GM19238 (cell line): Measurements from ENCODE around the gene NYNRIN.
"Not testable (repeated sequence)": the region's sequence is repeated elsewhere in the genome, so short reads cannot be mapped to it uniquely, and the experiment has no call there.

ENCODE experiments used
- DNase-seq: peaks from one replicate; pipeline ENCODE4 v3.0.0; 2011; ENCODE audit warnings: low spot score; ENCODE audit not compliant: insufficient read length

Gene NYNRIN

DNA sequence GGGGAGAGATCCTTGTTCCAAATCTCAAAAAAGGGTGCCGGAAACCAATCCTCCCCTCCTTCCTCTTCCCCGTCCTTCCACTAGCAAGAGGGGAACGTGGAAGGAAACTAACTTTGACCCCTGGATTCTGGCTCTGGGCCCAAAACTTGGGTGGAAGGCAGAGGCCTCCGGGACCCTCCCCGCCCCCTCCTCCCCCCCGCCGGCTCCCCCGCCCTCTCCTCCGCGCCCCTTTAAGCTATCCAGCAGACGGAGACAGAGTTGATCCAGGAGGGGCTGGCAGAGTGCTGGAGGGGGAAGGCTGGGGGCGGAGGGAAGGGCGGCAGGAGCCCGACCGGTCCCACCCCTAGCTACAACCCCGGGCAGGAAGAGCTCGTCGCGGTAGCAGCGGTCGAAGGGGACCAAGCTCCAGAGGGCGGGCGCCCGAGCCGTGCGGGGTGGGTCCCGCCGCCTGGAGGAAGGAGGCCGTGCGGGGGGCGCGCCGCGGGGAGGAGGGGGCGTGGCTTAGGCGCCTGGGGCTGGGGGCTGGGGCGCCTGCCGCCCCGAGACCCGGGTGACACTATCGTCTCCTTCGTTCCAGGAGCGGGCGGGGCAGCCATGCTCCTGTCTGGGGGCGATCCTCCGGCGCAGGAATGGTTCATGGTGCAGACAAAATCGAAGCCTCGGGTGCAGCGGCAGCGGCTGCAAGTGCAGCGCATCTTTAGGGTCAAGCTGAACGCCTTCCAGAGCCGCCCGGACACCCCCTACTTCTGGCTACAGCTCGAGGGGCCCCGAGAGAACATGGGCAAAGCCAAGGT lies at the start of gene NYNRIN:
Gene NYNRIN, plus strand, starts transcription at position 351 of the 794 bp plus-strand sequence. Its CDS starts 244 bp downstream, at position 595.
- DNase-seq, result no peak

DNA sequence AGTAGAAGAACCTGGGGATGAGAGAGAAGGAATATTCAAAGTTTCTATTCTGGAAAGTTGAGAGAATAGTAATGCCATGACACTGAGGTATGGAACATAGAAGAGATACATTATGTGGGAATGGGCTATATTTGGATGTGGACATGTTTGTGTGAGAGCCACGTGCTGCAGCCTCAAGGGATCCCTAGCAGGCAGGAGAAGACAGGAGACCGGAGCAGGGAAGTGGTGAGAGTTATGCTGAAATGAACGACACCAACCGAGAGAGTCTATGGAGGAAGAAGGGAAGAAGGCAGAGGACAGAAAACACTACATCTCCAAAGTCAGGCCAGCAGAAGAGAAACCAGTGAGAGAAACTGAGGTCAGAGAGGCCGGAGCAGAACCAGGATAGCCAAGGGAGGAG lies 49.1 kb upstream of the NYNRIN start:
- no peak for DNase-seq

DNA sequence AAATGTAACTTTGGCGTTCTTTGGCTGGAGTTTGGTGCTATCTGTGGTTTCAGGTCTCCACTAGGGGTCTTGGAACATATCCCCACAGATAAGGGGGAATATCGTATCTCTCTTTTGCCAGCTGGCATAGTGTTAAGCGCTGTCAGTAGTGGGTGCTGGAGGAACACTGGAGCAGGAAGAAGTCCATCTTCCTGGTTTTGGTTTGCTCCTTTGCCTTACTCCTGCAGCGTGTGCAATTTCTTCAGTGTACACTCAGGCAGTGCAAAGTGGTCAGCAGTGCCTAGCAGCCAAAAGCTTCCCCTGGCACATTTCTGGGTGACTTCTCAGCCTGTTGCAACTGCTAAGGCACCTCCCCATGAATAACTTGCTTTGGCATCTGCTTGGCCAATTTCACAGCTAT lies 47.3 kb upstream of the NYNRIN start:
- no peak for DNase-seq

DNA sequence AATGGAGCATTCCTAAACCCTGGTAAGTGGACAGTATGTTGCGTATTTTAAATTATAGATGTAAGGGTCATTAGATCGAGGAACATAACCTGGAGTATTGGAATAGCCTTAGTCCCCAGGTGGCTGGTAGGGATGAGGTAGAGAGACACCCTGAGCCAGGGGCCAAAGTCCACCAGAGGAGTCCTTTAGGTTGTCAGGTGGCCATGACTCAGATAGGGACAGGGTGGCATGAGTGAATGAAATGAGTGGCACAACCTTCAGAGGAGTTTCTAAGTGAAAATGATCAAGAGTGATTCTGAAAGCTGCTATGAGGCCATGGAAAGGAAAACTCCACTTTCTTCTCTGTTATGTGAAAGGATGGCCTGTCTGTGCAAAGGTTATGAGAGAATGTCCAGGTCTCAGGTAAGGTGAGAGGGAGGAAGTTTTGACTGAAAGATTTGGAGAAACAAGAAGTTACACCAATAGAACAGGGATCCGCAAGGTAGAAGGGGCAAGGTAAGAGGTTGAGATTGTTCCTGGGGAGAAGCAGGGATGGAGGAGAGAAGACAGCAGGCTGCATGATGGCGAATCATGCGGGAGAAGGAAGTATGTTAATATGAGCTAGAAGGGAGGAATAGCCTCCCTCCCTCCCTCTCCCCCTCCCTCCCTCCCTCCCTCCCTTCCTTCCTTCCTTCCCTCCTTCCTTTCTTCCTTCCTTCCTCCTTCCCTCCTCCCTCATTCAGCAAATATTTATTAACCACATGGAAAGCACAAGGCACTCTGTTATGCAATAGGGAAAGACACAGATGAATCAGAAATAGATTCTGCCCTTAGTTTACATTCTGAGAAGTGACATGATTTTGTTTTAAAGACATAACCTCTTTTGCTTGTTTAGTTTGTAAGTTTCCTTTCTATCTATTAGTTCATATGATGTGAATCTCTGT lies 45.0 kb upstream of the NYNRIN start:
- DNase-seq, result no peak

DNA sequence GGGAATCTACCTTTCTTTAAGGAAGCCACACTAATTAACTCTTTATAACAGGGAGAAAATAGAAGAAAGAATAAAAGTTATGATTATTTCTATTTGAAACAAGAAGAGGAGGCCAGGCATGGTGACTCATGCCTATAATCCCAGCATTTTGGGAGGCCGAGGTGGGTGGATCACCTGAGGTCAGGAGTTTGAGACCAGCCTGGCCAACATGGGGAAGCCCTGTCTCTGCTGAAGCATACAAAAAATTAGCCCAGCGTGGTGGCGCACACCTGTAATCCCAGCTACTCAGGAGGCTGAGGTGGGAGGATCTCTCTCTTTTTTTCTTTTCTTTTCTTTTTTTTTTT lies 44.3 kb upstream of the NYNRIN start:
- DNase-seq, result not testable (repeated sequence)

DNA sequence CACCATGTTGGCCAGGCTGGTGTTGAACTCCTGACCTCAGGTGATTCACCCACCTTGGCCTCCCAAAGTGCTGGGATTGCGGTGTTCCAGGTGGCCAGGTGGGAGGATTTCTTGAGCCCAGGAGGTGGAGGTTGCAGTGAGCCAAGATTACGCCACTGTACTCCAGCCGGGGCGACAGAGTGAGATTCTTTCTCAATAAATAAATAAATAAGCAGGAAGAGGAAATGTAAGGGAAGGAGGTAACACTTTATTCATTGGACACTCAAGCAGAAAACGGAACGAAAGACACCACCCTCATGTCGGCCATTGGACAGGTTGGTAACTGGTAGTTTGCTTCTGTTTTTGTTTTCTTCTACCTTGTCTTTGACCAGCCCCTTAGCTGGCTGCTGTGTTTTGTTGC lies 43.8 kb upstream of the NYNRIN start:
- no peak for DNase-seq

DNA sequence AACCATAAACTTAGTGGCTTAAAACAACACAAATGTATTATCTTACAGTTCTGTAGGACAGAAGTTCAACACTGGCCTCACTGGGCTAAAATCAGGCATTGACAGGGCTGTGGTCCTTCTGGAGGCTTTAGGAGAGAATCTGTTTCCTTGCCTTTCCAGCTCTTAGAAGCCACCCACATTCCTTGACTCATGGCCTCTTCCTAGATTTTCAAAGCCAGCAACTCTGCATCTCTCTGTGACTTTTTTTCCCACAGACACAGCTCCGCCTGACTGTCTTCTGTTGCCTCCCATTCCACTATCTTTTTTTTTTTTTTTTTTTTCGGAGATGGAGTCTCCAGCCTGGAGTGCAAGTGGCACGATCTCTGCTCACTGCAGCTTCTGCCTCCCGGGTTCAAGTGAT lies 42.6 kb upstream of the NYNRIN start:
- no peak for DNase-seq

DNA sequence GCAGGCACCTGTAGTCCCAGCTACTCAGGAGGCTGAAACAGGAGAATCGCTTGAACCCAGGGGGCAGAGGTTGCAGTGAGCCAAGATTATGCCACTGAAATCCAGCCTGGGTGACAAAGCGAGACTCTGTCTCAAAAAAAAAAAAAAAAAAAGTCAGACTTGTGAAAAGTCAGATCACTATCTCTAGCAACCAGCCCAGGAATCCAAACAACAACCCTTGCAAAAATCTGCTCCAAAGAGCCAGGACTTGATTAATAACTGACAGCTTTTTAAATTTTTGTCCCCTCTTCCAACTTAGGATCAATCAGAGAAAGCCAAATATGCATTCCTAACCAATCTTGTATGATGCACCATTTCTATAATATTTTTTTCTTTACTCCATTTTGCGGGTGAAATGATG lies 38.5 kb upstream of the NYNRIN start:
- no peak for DNase-seq

DNA sequence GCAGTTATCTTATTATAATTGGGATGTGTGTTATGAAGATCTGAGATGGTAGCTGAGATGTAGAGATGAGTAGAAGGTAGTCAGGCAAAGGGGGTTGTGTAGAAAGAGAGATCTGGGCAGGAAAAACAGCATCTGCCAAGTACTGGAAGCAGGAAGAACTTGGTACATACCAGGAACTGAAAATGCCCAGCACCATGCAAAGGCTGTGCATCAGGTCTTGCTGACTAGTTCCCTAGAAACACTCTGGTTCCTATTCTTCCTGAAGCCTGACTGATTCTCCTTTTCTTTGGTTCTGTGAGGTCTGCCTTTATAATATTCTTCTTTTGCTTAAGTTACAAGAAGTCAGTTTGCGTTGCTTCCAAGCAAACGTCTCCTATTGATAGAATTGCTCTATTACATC lies 37.5 kb upstream of the NYNRIN start:
- no peak for DNase-seq

DNA sequence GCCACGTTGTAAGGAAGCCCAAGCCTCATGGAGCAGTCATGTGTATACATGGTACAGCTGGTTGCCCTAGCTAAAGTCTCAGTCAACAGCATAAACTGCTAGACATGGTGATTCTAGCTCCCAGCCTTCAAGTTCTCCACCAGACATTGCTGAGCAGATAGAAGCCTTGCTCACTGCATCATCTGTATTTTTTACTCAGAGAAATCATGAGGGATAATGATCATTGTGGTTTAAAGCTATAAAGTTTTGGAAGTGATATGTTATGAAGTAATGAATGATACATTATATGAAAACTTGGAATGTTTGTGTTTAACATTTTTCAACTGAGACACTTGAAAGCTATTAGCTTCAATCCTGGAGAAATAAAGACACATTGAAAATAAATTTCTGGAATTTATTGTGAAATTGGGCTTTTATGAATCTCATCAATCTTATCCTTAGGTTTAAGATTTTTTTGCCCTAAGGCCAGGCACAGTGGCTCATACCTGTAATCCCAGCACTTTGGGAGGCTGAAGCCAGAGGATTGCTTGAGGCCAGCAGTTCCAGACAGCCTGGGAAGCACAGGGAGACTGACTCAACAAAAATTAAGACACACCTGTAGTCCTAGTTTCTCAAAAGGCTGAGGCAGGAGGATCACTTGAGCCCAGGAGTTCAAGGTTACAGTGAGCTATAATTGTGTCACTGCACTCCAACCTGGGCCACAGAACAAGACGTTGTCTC lies 36.4 kb upstream of the NYNRIN start:
- no peak for DNase-seq

DNA sequence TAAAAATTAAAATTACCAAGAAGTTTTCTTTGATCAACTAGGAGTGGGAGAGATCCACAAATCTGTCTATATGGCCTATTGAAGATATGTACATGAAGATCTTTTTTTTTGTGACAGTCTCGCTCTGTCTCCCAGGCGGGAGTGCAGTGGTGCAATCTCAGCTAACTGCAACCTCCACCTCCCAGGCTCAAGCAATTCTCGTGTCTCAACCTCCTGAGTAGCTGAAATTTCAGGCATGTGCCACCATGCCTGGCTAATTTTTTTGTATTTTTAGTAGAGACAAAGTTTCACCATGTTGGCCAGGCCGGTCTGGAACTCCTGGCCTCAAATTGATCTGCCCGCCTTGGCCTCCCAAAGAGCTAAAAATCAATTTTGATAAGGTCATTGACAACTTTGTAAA lies 35.4 kb upstream of the NYNRIN start:
- no peak for DNase-seq

DNA sequence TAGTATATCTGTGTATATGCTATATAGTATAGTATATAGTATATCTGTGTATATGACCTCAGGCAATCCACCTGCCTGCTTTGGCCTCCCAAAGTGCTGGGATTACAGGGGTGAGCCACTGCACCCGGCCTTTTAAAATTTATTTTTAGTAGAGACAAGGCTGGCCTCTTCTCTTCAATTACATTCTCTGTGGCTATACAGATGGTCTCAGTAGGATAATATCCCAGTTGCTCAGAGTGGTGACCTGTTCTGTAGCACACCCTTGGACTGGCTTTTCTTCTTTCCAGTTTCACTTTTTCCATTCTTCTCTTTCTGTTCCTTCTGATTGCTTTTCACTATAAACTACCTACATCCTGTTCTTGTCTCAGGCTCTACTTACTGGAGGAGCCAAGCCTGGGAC lies 34.0 kb upstream of the NYNRIN start:
- no peak for DNase-seq

DNA sequence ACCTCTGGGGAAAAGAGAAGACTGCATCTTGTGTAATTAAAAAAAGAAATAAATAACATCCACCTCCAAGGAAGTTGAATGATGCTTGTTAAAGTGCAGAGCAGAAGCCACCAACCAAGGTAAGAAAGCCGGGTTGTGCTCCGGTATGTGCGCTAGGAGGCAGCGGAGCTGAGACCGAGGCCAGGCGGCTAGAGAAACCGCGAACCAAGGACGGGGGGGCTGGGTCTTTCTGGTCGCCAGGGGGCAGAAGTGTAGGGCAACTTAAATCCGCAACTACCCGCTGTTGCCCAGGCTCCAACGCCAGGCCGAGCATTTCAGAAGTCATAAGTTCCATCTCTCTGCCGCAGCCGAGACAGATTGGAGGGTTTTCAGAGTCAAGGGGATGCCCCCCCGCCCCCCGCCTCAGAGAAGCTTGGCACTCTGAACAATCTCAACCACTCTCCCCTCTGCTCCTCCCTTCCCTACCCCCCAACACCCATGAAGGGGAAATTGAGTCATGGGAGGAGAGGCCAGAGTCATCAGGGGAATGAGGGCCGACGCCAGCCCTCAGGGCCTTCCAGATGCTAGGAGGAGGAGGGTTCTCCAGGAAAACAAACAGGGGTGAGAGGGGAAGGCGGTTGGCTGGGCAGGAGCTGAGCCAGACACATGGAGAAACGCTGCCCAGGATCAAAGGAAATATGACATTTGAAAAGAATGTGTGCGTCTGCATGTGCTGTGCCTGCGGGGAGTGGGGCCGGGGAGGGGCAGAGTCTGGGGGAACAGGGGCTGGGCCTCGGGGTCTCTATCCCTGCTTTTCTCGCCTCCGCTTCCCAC lies 33.0 kb upstream of the NYNRIN start:
- peak; percentile 63 for DNase-seq

DNA sequence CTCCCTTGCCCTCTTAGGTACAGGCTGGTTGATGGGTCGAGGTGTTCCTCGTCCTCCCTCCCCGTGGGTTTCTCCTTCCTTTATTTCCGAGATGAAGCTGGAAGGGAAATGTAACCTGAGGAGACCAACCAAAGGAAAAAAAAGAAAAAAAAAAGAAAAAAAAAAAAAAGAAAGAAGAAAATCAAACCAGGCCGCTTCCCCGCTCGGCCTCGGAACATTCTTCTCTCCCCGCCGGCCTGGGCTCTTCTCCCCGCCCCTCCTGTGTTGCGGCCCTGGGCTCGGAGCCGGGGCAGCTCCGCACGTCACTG lies 32.4 kb upstream of the NYNRIN start:
- no peak for DNase-seq

DNA sequence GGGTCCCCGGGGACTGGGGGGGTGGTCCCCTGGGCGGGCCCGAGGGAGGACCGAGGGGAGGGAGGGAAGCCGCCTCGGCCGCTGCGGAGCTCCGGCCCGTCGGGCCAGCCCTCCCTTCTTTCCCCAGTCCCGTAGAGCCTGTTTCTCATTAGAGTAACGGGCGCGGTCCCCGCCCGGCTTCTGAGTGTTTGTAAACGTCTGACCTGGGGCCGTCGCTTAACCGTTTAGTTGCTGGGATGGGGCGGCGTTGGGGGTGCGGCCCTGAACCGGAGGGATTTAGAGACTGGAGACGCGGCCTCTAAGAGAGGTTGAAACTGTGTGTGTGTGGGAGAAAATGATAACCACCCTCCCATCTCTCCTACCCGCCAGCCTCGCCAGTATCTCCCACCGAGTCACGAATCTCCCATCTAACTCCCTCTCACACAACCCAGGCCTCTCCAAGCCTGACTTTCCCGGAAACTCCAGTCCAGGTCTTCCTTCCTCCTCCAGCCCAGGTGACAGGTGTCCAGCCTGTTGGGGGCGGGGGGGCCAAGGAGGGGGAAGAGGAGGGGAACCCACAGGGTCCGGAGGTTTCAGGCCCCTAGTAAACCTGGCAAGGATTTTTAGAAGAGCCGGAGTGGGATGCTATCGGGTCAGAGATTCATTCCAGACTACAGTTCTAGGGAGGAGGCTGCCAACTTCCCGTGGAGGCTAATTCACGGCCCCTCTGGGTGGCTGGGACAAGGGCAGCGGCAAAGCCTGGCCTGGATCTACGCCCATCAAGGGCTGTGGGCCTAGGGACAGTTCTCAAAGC lies 31.9 kb upstream of the NYNRIN start:
- peak; percentile 66 for DNase-seq

DNA sequence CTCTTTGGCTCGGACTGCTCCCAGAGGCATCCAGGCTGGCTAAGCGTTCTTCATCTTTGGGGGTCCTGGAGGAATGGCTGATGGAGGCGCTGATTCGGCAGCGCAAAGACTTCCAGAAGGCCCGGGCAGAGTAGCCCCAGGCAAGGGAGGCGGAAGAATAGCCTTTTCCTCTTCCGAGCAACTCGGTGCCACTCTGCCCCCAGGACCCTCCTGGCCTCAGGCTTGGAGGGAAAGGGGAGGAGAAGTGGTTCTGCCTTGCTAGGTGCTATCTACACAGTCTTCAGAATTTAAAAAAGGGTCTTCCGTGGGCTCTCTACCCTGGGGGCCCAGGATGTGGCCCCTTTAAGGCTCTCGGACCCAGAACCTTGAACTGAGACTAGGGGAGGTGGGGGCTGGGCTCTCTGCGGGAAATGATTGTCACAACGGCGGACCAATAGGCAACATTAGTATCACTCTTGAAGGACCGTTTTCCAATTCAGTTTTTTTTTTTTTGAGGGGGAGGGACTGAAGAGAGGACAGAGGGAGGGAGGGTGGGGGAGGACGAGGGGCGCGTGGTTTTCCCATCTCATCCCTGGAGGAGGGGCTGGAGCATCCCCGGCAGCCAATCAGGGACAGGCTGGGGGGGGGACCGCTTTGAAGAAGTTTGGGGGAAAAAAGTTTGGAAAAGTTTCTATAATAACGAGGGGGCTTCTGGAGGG lies 31.1 kb upstream of the NYNRIN start, which contains the start of gene NFATC4:
Gene NFATC4, plus strand, starts transcription at position 671 of the 698 bp plus-strand sequence. CDS start 157 bp downstream, outside the sequence.
- DNase-seq, result peak; percentile 29

DNA sequence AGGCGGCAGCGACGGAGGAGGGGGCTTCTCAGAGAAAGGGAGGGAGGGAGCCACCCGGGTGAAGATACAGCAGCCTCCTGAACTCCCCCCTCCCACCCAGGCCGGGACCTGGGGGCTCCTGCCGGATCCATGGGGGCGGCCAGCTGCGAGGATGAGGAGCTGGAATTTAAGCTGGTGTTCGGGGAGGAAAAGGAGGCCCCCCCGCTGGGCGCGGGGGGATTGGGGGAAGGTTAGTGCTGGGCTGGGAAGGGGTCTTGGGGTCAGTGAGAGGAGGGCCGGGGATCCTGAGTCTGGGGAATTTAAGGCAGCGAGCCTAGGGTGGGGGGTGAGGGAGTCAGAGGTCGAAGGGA lies 30.6 kb upstream of the NYNRIN start:
- no peak for DNase-seq

DNA sequence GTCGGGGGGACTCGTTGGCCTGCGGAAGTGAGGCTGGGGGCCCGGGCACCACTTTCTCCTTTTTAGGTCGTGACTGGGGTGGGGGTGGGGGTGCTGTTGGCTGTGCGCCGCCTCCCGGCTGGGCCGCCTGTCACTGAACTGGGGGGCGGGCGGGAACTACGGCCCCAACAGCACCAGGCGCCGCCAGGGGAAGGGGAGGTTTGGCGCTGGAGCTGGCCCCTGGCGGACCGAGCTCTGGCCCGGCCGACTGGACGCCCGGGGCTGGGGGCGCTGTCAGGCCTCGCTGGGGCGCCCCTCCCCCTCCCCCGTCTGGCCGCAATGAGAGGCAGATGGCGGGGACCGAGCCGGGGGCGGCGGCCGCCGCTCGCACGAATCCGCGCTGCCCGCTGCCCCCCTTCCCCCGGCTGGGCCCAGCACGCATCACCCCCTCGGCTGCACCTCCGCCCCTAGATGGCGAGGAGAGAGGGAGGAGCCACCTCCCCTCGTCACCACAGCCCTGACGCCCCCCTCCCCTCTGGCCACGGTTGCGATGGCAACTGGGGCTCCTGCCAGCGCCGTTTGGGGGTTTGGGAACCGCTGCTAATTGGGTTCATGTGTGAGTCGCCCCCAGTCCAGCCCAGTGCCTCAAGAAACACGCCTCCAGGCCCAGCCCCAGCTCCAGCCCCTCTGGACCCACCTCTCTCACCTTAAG lies 30.1 kb upstream of the NYNRIN start:
- no peak for DNase-seq

DNA sequence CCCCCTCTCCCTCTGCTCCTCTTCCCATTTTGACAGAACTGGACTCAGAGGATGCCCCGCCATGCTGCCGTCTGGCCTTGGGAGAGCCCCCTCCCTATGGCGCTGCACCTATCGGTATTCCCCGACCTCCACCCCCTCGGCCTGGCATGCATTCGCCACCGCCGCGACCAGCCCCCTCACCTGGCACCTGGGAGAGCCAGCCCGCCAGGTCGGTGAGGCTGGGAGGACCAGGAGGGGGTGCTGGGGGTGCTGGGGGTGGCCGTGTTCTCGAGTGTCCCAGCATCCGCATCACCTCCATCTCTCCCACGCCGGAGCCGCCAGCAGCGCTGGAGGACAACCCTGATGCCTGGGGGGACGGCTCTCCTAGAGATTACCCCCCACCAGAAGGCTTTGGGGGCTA lies 29.3 kb upstream of the NYNRIN start:
- DNase-seq, result no peak
